B cell (primary cell): ENCODE data around the gene CHMP5.

ENCODE experiments used
- CTCF ChIP-seq: fragments of 200-600 bp; IDR thresholded peaks from one replicate; pipeline ENCODE4 v1.8.0; 2022; ENCODE audit warnings: antibody characterized with exemption, mild to moderate bottlenecking
- EZH2 ChIP-seq: IDR thresholded peaks from 2 replicates; pipeline ENCODE4 v1.6.1; 2012; ENCODE audit warnings: borderline replicate concordance, low read depth, mild to moderate bottlenecking, moderate library complexity, low read length; ENCODE audit not compliant: insufficient read depth, poor library complexity, severe bottlenecking

GRCh38 chr9:33263131-33264002 is 1.5 kb upstream of the CHMP5 start:
- TF ChIP-seq CTCF = no peak
- TF ChIP-seq EZH2 = no peak
